Measurements from ENCODE around the gene CHCHD1. TPM values are rescaled to one million over a fixed set of nuclear protein-coding genes. Genes with fewer than 3 reads are reported as not detected.

The CHCHD1 gene
- total and polyA plus RNA-seq, 2 experiments from 2014 or later = 40.6 to 187 TPM

- Mint-ChIP-seq H3K36me3 (ENCODE audit: low read depth) (peaks cover 13% of the 10 kb centered on the region), H3K27ac (peak within 1 kb of the TSS; percentile 97), H3K9me3 (no peaks in the 10 kb centered on the region), H3K4me1 (peaks cover 24% of the 10 kb centered on the region), H3K4me3 (peak within 1 kb of the TSS; percentile 100), H3K27me3 (ENCODE audit: insufficient read depth, low read depth, poor library complexity) (peaks cover 14% of the 10 kb centered on the region)
- Histone ChIP-seq H3K27me3 (ENCODE audit: insufficient read depth) (no peaks in the 10 kb centered on the region), H3K9me2 (ENCODE audit: insufficient read depth) (no peaks in the 10 kb centered on the region), H4K20me1 (replicated peaks; ENCODE audit: insufficient read depth) (peaks cover 19% of the 10 kb centered on the region), H2AFZ (peak within 1 kb of the TSS; percentile 83; the same call in 1 of the 2 replicates), H3F3A (replicated peaks; ENCODE audit: low read depth) (peaks cover 13% of the 10 kb centered on the region; the same call in 1 of the 2 replicates), H3K4me1 (ENCODE audit: insufficient read depth) (peaks cover 17% of the 10 kb centered on the region), H3K27ac (ENCODE audit: low read depth) (no peak within 1 kb of the TSS), H3K4me3 (peak within 1 kb of the TSS; percentile 57), H3K79me2 (replicated peaks; ENCODE audit: insufficient read depth) (peaks cover 53% of the 10 kb centered on the region), H3K36me3 (ENCODE audit: insufficient read depth) (no peaks in the 10 kb centered on the region), H3K4me2 (peak within 1 kb of the TSS; percentile 99)
- ATAC-seq (peak; percentile 88), DNase-seq (ENCODE audit: low spot score) (peak; percentile 98)
- TF ChIP-seq NANOG (IDR thresholded peaks at IDR 0.05; ENCODE audit: borderline replicate concordance) (no peak), ETS1 (IDR thresholded peaks at IDR 0.05) (peak; percentile 93), CREB1 (CRISPR knock-in tag; IDR thresholded peaks at IDR 0.05; ENCODE audit: low read depth) (peak; percentile 35), POLR2AphosphoS5 (IDR thresholded peaks at IDR 0.05; ENCODE audit: low read depth) (peak; percentile 53)
- TF ChIP-seq, protein P1, sequence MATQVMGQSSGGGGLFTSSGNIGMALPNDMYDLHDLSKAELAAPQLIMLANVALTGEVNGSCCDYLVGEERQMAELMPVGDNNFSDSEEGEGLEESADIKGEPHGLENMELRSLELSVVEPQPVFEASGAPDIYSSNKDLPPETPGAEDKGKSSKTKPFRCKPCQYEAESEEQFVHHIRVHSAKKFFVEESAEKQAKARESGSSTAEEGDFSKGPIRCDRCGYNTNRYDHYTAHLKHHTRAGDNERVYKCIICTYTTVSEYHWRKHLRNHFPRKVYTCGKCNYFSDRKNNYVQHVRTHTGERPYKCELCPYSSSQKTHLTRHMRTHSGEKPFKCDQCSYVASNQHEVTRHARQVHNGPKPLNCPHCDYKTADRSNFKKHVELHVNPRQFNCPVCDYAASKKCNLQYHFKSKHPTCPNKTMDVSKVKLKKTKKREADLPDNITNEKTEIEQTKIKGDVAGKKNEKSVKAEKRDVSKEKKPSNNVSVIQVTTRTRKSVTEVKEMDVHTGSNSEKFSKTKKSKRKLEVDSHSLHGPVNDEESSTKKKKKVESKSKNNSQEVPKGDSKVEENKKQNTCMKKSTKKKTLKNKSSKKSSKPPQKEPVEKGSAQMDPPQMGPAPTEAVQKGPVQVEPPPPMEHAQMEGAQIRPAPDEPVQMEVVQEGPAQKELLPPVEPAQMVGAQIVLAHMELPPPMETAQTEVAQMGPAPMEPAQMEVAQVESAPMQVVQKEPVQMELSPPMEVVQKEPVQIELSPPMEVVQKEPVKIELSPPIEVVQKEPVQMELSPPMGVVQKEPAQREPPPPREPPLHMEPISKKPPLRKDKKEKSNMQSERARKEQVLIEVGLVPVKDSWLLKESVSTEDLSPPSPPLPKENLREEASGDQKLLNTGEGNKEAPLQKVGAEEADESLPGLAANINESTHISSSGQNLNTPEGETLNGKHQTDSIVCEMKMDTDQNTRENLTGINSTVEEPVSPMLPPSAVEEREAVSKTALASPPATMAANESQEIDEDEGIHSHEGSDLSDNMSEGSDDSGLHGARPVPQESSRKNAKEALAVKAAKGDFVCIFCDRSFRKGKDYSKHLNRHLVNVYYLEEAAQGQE (IDR thresholded peaks at IDR 0.05; ENCODE audit: unreplicated experiment) = no peak
Measured at GRCh38 chr10:73785211-73785720, 3.4 kb downstream of the CHCHD1 start, which contains the start of gene ZSWIM8. Gene ZSWIM8 (plus strand): TSS chr10:73785606. CDS start chr10:73785879, 273 bp downstream.

DNA sequence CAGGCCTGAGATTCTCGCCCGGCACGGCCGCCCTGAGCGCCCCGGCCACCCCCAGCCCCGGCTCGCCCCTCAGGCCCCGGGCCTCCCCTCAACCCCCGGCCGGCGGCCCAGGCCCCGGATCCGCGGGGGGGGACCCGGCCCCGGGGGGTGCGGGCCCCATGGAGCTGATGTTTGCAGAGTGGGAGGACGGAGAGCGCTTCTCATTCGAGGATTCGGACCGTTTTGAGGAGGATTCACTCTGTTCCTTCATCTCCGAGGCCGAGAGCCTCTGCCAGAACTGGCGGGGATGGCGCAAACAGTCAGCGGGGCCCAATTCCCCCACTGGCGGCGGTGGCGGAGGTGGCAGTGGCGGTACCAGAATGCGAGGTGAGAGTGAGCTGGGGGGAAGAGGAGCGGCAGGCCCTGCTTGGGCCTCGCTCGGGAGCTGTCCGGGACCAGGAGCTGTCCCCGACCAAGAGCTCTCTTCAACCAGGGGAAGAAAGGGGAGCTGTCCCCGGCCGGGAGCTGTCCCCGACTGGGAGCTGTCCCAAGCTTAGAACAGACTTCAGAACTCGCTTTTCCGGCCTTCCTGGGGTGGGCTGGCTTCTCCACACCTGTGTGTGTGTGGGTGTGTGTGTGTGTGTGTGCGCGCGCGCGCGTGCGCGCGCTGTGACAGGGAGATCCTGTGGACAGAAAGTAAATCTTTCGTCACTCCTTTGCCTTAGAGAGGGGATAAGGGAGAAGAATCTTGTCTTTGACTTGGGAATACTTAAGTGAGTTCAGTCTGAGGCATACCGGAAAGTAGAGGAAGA lies 4.1 kb downstream of the CHCHD1 start:
- no peak overlapping the region for H3K27ac ChIP-seq (ENCODE audit: low read depth)
- Mint-ChIP-seq H3K36me3 (ENCODE audit: low read depth) (peaks cover 15% of the 10 kb centered on the region), H3K27me3 (ENCODE audit: insufficient read depth, low read depth, poor library complexity) (peaks cover 17% of the 10 kb centered on the region), H3K4me1 (peaks cover 20% of the 10 kb centered on the region), H3K9me3 (no peaks in the 10 kb centered on the region), H3K4me3 (peak overlapping the region; percentile 100), H3K27ac (peak overlapping the region; percentile 54; the same call in 1 of the 2 replicates)
- TF ChIP-seq, protein P1 (IDR thresholded peaks at IDR 0.05; ENCODE audit: unreplicated experiment) = peak; percentile 65
- TF ChIP-seq CREB1 (CRISPR knock-in tag; IDR thresholded peaks at IDR 0.05; ENCODE audit: low read depth) = no peak
- DNase-seq (ENCODE audit: low spot score) = peak; percentile 61
- peaks cover 10% of the 10 kb centered on the region for H3K4me1 ChIP-seq (ENCODE audit: insufficient read depth)
- H3K79me2 ChIP-seq (replicated peaks; ENCODE audit: insufficient read depth) = peaks cover 46% of the 10 kb centered on the region
- peak overlapping the region; percentile 99 for H3K4me2 ChIP-seq
- no peaks in the 10 kb centered on the region for H3K27me3 ChIP-seq (ENCODE audit: insufficient read depth)
- H3K9me2 ChIP-seq (ENCODE audit: insufficient read depth) = no peaks in the 10 kb centered on the region
- H4K20me1 ChIP-seq (replicated peaks; ENCODE audit: insufficient read depth) = peaks cover 19% of the 10 kb centered on the region
- H3K36me3 ChIP-seq (ENCODE audit: insufficient read depth) = no peaks in the 10 kb centered on the region; the same call in 1 of the 2 replicates
- peak; percentile 31 for ATAC-seq
- H2AFZ ChIP-seq = peak overlapping the region; percentile 83; the same call in 1 of the 2 replicates
- peaks cover 11% of the 10 kb centered on the region; the same call in 1 of the 2 replicates for H3F3A ChIP-seq (replicated peaks; ENCODE audit: low read depth)
- H3K4me3 ChIP-seq = peak overlapping the region; percentile 57
